NCI-H146 treated with DMSO at 0.1 percent for 48 hours (cell line): ENCODE results near the gene TUBA8.
"Not testable (repeated sequence)": the region's sequence is repeated elsewhere in the genome, so short reads cannot be mapped to it uniquely, and the experiment has no call there.

Experiments
- DNase-seq: peaks from one replicate; lab custom pipeline; 2025; ENCODE audit not compliant: unreplicated experiment; lab: John Stamatoyannopoulos, UW

TUBA8 gene

DNA sequence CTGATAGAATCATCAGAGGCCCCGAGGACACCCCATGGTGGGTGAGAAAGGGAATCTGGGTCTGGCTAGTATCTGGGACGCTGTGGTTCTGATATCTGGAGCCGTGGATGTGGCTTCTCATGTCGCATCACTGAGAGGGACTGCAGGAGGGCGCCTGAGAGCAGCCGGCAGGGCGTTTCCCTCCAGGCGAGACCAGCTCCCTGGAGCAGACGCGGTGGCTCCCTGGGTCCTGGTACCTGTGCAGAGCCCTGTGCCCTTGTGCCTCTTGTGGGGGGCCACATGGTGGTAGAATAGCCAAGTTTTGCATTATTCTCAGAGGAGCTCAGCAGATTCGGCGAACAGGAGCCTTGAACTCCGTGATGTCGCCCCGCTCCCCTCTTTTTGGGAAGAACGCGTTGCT, 59.7 kb downstream of the TUBA8 start:
- not testable (repeated sequence) for DNase-seq

DNA sequence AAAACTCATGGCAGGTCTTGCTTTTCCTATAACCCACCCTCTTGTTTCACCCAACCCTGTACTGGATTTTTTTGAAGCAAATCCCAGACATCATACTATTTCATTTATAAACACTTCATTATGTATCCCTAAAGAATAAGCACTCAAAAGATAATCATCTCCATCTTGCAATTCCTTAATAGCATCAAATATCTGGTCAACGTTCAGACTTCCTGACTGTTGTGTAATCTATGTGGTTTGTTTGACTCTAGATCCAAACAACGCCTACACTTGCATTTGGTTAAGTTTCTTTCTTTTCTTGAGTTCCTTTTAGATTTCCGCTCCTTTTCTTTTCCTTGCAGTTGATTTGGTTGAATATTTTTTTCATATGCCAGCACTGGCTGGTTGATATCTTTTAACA, 61.6 kb downstream of the TUBA8 start:
- DNase-seq = not testable (repeated sequence)

DNA sequence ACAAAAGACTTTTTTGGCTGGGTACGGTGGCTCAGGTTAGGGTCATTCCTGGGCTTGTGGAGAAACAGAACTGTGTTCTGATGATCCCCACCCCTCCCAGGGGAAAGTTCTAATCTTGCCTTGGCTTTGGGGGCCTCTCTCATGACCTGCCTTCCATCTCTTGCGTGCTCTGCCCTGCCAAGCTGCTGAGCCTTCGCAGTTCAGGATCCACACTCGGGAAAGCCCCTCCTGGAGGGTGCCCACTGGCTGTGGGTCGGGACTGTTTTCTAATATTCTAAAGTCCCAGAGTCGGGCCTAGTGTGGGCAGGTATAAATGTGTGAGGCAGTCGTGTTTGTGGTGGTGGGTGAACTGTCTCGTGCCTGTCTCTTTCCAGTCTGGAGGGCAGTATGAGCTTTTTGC, 62.2 kb downstream of the TUBA8 start:
- DNase-seq = not testable (repeated sequence)

DNA sequence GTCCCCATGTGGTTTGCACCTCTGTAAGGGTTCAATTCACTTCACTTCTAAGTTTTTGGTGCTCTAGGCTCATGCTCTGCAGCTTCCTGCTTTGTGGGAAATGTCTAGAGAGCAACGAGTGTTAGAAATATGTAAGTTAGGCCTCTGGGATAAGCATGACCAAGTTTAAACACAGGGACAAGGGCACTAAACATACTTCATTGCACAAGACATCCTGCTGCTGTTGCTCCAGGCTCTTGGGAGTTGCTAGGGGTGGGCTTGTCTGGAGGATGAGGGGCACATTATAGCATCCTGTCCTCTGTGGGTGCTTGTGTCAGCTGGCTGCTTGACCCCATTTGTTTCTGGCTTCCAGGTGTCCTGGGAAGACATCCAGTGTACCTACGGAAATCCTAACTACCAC, 62.8 kb downstream of the TUBA8 start:
- not testable (repeated sequence) for DNase-seq
